Peyer's patch (tissue), 4 donors: Measurements from ENCODE around the gene P2RX7.

Source experiments
- POLR2A ChIP-seq, 2 donors: fragments of 450-650 bp; IDR thresholded peaks; one replicate each; pipeline ENCODE4 v1.5.1; 2017; ENCODE audit warnings: antibody characterized with exemption in 2 of 2, mild to moderate bottlenecking in 2 of 2, moderate library complexity in 2 of 2
- TF ChIP-seq, protein P1 (sequence below), 6 experiments: fragments of 450-650 bp in 4 of 6; fragments of 200-600 bp in 2 of 6; sonication (generic) in 1 of 6; IDR thresholded peaks; one replicate each; pipeline ENCODE4 v1.5.1; 2017 to 2019; ENCODE audit warnings: antibody characterized with exemption in 6 of 6, mild to moderate bottlenecking in 3 of 6, moderate library complexity in 1 of 6

DNA sequence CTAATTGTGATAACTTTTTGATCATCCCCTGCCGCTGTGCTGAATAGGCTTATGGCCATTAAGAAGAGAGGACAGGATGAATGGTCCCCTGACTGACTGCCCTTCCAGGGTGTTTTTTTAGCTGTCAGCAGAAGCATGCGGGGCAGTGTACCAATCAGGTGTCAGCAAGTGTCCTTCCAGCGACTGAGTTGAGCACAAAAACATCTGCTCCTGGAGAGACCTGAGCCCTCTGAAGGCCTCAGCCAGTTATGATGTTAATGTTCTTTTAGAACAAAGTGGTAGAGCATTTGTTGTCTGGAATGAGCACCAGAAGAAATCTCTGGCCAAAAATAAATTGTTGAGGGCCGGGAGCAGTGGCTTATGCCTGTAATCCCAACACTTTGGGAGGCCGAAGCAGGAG lies 37.5 kb downstream of the P2RX7 start:
- TF ChIP-seq, protein P1, sequence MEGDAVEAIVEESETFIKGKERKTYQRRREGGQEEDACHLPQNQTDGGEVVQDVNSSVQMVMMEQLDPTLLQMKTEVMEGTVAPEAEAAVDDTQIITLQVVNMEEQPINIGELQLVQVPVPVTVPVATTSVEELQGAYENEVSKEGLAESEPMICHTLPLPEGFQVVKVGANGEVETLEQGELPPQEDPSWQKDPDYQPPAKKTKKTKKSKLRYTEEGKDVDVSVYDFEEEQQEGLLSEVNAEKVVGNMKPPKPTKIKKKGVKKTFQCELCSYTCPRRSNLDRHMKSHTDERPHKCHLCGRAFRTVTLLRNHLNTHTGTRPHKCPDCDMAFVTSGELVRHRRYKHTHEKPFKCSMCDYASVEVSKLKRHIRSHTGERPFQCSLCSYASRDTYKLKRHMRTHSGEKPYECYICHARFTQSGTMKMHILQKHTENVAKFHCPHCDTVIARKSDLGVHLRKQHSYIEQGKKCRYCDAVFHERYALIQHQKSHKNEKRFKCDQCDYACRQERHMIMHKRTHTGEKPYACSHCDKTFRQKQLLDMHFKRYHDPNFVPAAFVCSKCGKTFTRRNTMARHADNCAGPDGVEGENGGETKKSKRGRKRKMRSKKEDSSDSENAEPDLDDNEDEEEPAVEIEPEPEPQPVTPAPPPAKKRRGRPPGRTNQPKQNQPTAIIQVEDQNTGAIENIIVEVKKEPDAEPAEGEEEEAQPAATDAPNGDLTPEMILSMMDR (IDR thresholded peaks at IDR 0.05), result no peak
- no peak for TF ChIP-seq POLR2A (IDR thresholded peaks at IDR 0.05)
